ENCODE data around the gene RBBP8NL.

RBBP8NL gene, protein sequence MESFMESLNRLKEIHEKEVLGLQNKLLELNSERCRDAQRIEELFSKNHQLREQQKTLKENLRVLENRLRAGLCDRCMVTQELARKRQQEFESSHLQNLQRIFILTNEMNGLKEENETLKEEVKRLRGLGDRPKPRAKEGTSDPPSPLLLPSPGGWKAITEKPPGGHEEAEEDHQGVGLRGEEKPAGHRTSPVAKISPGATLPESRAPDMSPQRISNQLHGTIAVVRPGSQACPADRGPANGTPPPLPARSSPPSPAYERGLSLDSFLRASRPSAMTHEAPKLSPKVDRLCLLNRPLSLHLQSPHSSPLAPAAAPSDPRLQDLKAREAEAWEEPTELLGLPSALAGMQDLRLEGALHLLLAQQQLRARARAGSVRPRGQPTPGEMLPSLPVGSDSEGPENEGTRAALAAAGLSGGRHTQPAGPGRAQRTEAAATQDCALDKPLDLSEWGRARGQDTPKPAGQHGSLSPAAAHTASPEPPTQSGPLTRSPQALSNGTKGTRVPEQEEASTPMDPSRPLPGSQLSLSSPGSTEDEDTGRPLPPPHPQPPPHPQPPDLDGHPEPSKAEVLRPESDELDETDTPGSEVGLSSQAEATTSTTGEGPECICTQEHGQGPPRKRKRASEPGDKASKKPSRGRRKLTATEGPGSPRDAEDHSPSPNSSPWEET

DNA sequence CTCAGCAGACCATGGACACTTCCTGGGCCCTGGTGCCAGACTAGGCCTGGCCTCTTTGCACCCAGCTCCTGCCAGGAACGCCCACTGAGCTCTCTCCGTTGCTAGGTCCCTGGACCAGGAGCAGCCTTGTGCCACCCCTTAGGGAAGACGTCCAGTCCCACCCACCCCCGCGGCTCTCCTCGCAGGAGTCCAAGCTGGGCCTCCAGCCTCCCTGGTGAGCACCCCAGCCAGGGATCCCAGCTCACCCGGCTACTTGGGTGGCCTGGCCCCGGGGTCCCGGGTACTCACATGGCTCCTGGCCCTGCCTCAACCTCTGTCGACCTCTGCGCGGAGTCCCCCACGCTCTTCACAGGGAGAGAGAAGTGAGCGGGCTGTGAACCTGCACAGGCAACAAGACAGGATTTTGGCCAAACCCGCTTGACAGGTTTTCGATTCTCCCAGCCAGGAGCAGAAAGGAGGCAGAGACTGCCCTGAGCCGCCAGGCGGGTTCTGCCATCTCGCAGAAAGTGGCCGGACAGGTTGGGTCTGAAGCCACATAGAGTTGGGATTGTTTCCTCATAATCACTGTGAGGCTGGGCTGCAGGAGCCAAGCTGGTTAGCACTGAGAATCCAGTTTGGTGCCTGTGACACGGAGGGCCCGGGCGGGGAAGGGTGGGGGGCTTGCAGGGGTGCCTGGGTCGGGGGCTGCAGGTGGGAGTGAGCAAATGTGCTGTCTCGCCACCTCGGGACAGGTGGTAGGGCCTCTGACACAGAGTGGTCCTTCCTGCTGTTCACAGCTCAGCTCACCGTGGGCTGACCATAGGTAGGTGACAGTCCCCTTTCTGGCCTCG lies at the start of gene RBBP8NL:
TSS of gene RBBP8NL (minus strand) at position 368 of the 830 bp plus-strand sequence. CDS start 7,892 bp downstream, outside the sequence.
- DNase-seq: no peak

DNA sequence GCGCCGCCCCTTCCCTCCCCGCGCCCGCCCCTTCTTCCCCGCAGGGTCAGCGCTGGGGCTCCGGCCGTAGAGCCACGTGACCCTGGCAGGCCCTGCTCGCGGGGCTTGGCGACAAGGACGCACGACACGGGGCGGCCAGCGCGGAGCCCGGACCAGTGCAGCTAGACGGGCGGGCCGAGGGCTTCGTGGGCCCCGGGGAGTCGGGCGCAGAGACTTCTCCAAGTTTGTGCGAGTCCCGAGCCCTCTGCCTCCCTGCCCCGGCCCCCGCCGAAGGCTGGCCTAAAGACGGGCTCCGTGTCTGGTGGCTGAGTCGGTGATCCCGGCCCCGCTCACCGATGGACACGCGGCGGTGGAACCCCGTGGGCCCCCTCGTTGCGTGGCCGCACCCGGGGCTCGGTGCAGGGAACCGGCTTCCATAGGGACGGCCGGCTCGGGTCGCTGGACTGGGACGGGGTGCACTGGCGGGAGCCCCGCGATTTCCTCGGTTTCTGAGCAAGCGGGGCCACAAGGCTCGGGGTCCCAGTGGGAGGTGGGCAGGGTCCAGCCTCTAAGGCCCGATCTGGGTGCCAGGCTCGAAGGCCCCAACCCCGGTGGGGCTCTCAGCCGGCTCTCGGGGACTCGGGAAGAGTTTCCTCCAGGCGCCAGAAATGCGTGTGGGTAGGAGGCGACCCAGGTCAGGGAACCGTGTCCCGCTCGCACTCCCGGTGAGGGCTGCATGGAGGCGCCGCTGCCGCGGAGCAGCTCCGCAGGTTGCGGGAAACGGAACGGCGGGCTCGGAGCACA lies 48.9 kb upstream of the RBBP8NL start:
- DNase-seq: no peak

DNA sequence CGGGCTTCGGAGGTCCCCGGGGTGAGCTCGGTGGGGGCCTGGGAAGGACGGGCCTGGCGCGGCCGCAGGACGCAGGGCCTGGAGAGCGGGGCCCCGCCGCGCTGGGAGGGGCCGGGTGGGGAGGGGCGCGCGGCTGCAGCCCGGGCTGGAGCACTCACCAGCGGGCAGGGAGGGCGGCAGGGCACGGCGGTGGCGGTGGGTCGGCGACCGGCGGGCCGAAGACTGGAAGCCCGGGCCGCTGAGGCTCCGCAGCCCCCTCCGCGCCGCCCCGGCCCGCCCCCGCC lies 48.4 kb upstream of the RBBP8NL start, which contains the start of gene GATA5:
TSS of gene GATA5 (minus strand) at position 224 of the 284 bp plus-strand sequence. CDS start 474 bp downstream, outside the sequence.
- no peak for DNase-seq

DNA sequence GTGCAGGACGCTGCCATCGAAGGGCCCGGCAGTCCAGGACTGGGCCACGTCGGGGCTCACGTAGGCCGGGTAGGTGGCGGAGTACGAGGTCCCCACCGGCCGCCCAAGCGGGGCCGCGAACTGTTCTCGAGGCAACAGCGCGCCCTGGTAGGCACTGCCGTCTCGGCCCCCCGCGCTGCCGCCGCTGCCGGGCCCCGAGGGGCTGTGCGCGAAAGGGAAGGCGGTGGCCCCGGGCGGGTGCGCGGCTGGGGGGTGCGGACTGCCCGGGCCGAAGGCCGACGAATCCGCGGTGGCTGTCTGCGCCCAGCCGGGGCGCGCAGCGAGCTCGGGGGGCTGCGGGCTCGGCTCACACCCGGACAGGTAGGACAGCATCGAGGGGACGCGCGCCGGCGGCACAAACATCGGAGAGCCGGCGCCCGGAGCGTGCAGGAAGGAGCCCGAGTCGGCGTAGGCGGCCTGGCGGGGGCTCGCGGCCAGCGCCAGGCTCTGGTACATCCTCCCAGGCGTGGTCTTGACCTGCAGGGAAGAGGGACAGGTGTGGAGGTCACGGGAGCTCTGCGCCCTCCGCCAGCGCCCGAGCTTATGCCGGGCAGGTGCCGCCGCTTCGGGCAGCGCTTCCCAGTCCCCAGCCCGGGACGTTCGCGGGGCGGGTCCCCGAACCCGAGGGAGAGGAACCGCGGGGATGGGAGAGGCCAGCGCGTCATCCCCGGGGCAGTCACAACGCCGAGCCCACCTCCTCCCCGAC lies 47.9 kb upstream of the RBBP8NL start:
- DNase-seq: no peak

DNA sequence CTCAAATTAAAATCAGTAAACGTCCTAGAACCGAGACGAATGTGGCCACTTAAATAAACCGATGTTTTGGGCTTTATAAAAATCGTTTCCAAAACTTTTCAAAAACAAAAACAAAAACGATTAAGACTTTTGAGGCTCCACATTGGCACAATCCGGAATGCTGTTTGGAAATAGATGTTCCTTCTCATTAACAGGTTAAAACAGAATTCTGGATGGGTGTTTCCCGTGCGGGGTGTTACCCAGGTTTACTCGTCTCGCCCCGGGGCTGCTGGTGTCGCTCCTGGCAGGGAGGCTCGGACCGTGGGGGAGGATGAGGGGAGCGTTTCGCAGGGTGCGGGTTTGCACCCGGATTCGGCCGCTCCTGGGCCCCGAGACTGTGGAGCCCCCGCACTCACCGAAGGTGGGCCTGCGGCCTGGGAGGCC lies 47.3 kb upstream of the RBBP8NL start:
- DNase-seq: no peak

DNA sequence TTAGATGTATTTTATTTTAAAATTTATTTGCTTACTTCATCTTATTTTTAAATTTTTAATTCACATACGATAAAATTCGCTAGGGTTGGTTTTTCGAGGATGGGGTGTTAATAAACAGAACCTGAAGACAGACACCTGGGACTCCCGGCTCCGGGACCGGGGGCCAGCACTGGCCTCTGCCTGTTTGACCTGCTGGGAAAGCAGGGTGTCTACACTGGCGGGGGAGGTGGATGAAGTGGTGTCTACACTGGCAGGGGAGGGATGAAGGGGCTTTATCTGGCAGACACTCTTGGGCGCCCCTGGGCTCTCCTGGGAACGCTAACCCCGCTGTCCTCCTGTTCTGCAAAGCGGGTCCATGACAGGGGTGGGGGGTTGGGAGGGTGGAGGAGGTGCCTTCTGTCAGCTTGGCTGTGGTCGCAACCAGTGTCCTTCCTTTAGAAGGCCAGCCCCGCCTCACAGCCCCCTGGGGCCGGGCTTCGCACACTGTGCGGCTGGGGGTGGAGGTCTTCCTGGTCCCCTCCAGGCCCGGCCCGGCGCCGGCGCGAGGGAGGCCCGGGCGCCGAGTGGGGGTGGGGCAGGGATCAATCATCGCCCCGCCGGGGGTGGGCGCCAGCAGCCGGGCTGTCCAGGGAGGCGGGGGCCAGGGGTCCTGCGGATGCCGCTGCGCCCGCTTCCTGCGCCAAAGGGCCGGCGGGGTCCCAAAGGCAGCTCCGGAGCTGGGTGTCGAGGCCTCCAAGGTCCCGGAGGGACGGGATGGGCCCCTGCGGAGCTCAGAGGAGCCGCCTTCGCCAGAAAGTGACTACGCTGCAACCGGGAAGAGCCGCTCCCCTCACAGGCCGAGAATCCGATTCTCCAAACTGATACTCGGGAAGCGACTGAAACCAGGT lies 46.6 kb upstream of the RBBP8NL start:
- DNase-seq: no peak

DNA sequence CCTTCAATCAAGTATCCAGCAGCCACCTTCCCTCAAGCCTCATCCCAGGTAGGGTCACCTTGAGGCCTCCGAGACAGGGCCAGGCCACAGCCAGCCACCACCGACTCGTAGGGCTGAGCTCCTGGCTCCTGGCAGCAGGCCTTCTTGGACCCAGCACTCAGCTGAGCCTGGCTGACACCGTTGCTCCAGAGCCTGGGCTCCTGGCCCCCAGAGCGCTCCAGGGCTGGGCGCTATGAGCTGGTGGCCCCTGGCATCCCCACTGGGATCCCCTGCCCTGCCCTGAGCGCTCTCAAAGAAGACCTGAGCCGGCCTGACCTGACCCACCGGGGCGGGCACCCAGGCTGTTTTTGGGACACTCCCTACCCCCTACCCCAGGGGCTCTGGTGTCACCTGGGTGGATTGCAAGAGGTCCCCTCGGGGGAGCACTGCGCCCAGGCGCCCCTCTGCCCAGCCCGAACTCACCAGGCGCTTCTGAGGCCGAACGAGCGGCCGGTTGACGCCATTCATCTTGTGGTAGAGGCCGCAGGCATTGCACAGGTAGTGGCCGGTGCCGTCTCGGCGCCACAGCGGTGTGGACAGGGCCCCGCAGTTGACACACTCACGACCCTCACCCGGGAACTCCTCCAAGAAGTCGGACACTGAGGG lies 45.7 kb upstream of the RBBP8NL start:
- no peak for DNase-seq

DNA sequence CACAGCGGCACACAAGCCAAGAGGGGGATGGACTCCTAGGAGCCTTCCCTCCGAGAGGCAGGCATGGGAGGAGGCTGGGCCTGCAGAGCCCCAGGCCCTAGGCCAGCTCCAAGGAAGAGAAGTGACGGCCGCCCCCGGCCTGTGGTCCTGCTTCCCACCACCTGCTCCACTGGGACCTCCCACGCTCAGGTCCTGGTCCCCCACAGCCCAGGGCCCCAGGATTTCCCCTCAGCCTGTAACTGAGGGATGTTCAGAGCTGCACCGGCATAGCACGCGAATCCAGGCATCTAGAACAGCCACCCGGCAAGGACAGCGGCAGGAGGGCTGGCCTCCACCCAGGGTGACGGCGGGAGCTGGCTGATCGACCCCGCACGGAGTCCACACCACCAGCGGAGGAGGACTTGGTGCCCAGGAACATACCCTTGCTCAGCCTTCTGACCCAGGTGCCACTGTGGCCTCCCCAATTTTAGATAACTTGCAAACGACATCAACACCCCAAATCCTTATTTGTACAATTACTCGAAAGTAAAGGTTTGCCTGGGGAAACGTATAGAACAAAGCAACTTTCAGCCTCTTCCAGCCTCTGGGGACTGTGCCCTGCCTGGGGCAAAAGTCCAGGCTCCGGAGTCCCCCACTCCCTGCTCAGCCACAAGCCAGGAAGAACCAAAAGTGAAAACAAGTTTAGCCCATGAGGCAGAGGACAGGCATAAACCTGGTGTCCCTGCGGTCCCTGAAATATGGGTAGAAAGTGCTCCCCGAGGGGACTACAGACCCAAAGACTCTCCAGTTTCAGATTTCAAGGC lies 45.0 kb upstream of the RBBP8NL start:
- DNase-seq: no peak

DNA sequence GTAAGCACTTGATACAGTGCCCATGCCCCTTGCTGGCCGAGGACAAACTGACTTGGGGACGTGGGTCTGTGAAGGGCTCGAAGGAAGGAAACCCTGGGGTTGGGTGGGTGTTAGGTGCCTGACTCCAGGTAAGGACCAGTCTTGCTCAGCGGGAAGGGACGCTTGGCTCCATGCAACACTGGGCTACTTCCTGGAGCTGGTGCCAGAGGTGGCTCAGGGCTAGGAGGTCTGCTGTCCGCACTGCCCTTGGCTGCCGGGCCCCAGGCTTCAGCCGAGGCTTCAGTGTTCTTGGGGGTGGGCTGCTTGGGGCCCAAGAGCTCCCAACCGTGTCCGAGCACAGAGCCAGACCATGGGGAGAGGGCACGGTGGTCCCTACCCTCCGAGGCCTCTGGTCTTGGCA lies 43.1 kb upstream of the RBBP8NL start:
- DNase-seq: no peak

DNA sequence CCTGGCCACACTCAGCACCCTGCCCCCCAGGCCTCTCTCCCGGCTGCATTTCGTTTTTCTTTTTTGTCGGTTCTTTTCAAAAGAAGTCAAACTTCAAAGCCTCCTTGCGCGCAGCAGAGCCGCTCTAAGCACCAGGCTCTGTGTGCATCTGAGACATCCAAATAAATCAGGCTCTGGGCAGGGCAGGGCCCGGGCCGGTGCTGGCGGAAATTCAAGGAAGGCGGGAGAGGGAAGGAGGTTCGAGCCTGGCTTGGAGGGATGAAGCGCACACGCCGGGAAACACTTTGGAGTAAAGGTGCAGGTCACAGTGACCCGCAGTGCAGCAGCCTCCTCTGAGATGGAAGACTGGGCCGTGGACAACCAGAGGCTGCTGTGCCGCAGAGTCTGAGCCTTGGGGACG lies 42.7 kb upstream of the RBBP8NL start:
- no peak for DNase-seq

DNA sequence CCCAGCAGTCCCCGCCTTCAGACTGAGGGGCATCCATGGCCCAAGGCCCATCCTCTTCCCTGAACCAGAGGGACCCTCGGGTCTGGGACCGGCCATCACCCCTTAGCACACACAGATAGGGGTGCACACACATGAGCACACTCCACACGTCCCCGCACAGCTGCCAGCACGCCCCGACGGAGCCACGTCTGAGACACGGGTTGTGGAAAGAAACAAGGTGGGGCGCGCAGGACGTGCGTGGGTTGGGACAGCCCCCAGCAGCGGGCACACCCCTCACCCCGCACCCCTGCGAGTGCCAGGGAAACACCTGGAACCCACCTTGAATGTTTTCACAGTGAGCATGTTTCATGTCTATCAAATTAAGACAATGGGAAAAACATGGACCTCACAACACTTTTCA lies 42.0 kb upstream of the RBBP8NL start:
- no peak for DNase-seq

DNA sequence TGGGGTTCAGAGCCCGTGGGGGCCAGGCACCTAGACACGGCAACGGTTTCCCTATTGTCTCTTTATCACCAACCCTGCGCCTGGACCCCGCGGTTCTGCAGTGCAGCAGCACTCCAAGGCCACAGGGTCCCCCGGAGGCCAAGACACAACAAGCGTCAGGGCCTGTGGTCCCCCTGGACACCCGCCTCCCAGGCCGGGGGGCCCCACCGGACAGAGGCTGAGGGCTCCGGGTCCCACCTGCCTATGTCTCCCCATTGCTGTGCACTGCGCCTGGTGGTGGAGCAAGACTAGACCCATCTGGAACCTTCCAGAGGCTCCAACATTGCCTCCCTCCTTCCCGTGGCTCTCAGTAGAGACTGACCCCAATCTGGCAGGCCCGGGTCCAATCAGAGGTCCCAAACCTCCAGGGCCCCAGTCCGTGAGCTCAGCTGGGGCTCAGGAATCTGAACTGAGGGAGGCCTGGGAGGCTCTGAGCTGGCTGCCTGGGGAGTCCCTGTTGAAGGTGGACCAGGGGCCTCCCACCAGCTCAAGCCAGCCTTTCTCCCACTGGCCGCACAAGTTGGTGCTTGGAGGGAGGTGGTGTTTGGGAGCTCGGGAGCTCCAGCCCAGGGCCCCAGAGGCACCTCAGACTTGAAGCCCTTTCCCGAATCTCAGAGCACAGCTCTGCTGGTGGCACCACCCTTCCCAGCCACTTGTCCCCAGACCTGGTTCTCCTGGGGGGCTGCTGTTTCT lies 39.6 kb upstream of the RBBP8NL start:
- no peak for DNase-seq

DNA sequence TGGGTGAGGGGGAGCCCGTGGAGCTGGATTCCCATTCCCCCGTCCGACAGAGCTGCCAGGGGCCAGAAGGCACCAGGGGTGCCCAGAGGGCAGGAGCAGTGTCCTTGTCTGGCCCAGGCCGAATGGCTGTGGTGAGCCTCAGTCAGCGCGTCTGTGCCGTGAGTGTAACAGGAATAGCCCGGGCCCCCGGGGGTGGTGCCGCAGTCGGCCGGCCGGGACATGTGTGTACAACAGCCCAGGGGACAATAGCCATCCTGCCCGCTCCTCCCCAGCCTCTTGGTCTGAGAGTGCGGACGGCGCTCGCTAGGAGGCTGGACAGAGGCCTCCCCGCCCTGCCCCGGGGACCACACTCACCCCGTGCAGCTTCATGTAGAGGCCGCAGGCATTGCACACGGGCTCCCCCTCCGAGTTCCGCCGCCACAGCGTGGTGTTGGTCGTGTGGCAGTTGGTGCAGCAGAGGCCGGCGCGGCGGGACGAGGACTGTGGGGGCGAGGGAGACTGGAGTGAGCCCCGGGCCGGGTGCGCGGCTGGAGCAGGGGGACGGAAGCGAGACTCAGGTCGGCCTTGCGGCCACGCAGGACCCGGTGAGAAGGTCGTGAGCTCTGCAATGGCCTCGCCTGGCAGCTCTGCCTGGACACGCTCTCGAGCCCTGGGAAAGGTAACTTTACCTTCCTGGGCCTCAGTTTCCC lies 38.9 kb upstream of the RBBP8NL start:
- no peak for DNase-seq

DNA sequence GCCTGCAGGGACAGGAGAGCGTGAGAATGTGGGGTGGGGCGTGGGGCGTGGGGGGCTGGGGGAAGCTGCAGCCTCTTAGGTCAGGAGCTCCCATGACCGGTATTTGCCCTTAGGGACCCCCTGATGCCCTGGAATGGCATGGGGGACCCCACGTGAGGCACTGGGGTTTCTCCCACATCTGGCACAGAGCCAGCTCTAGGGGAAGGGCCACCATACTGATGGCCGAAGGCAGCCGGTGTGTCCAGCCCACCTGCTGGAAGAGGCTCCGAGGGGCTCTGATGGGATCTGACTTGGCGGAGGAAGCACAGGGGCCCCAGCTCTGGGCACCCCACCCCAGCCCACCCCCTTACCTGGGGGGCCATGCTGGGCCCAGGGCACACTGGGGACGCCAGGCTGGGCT lies 37.7 kb upstream of the RBBP8NL start:
- DNase-seq: no peak

DNA sequence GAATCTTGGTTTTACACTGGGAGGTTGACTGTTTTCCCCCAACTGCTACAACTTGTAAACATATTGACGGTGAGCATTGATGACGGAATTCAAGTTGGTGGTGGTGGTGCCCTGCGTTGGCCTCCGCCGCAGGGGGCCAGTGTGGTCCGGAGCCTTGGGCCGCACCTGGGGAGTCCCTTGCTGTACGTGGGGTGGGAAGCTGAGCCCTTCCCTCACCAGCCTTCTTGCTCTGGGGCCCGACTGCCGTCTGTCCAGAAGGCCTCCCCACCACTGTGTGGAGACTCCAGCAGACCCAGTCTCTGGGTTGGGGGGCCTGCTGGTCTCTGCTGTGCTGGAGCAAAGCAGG lies 37.1 kb upstream of the RBBP8NL start:
- DNase-seq: no peak

DNA sequence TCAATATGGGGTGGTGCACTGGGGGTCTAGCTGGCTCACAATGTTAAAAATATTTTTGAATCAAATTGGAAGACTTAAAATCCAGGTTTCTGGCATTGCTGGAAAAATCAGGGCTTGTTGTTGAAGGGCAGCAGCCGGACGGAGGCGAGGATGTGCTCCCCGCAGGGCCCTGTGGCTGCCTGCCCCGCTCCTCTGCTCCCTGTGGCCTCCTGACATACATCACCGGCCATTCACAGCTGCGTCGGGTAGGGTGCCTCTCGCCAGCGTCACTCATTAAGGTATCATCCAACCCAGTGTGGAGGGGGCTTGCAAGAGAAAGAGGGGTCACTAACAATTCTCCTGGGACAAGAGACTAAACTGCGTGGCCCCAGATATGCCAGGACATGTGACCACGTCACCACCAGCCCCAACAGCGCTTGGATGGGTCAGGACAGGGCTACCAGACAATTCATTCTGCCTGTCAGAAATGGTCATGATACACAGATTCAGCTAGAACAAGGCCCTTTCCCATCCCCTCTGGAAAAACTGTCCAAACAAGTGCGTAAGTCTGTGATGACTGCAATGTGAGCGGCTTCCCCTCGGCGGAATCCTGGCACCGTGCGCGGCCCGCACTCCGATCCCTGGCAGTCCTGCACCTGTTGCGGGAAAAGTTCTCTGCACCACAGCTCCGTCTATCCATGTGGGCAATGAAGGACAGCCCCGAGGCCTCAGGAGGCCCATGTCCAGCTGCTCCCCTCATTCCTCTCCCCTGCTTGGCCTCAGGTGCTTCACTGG lies 36.5 kb upstream of the RBBP8NL start:
- DNase-seq: no peak

DNA sequence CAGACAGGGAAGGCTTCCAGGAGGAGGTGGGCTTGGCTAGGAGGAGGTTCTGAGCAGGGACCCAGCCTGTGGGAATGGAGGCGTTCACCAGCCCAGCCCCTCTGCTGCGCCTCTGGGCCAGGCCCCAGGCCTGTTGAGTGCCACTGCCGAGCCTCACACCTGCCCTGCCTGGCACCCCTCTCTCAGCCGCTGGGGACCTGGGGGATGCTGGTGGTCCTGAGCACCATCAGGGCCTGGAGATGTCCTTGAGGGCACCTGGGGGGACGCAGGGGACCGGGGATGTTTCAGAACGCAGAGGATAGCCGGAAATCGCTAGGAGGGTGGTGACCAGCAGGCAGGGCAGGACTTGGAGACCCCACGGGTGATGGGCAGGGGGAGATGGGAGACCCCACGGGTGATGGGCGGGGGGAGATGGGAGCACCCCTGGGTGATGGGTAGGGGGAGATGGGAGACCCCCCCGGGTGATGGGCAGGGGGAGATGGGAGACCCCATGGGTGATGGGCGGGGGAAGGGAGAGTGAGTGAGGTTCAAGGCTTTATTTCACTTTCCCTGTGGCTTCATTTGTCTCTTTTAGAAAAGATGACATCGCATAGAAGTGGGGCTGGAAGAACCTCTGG lies 35.7 kb upstream of the RBBP8NL start:
- DNase-seq: no peak
